ENCODE data around the gene CALML6.

Gene CALML6

DNA sequence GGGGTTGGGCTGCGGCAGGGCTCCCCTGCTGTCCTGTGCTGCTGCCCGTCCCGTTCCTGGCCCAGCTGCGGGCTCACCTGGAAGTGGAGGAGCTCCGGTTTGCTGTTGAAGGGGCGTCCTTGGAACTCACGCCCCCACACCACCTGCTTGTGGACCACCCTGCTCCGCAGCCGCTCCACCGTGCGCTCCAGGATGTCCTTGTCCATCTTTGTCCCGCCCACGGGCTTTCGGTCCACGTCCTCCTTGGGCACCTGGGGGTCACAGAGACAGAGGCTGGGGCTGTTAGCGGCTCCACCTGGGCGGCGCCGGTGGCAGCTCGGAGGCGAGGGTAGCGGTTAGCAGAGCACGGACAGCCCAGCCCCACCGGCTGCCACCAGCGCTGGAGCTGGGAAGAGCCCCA, 49.8 kb downstream of the CALML6 start:
- DNase-seq (ENCODE audit: low read depth in 2 of 2), result no peak

DNA sequence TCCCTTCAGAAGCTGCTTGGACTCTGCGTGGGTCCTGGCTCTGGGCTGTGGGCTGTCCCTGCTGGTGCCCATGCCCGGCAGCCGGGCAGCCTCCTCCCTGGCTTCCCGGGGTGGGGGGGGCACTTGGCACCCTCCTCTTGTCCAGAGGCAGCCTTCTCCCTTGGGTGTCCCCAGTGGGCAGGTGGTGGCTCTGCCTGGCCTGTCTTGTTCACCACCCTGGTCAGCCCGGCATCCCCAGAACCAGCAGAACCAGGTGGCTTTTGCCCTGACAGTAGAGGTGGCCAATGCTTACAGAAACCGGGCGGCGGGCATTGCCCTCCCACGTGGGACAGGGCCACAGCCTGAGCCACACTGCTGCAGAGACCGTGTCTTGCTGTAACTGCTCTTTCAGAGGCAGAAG, 50.5 kb downstream of the CALML6 start:
- no peak for DNase-seq (ENCODE audit: low read depth in 2 of 2)

DNA sequence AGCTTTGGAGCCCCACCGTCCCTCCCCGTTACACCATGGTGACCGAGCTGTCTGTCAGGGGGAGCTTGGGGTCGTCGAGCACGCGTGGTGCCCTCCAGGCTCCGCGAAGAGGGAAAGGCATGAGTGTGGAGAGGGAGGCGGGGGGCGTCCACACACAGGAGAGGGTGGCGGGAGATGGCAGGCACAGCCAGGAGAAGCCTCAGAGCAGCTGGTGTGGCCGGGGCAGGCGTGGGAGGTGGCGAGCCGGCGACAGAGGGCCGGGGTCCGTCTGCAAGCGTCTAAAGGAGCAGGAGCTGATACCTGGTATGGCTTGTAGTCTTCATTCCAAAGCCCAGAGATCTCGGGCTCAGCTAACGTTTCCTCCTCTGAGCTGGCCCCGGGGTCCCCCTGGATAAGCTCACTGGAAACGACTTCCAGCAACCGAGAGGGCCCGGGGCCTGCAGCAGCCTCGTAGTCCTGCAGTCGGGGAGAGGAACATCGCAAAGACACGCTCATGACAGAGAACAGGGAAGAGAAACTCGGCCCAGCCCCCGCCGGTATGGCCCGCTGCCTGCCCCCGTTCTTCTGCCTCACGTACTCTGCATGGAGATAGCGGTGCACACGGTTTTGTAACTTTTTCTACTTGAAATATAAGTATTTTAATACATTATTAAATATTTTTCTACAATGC, 51.1 kb downstream of the CALML6 start:
- no peak for DNase-seq (ENCODE audit: low read depth in 2 of 2)

All from stimulated activated CD8-positive, alpha-beta memory T cell treated with anti-CD3 and anti-CD28 coated beads, Interleukin-7, amount 100 ng/mL, for 4 hours (primary cell).